Stimulated activated CD4-positive, alpha-beta T cell treated with anti-CD3 and anti-CD28 coated beads, Interleukin-12 subunit alpha, Interleukin-12 subunit beta, amount 100 ng/mL, for 4 hours (primary cell): Measurements from ENCODE around the gene PHACTR1.
"Not testable (repeated sequence)": the region's sequence is repeated elsewhere in the genome, so short reads cannot be mapped to it uniquely, and the experiment has no call there.

Experiments
- DNase-seq: peaks from one replicate; pipeline ENCODE4 v3.0.0-alpha.2; 2020

The PHACTR1 gene

GRCh38 chr6:13120483-13121482 is 404.2 kb downstream of the PHACTR1 start:
- no peak for DNase-seq

GRCh38 chr6:13124131-13124530 is 407.6 kb downstream of the PHACTR1 start:
- DNase-seq = no peak

GRCh38 chr6:13125841-13126240 is 409.3 kb downstream of the PHACTR1 start:
- no peak for DNase-seq

GRCh38 chr6:13131935-13132661 is 415.5 kb downstream of the PHACTR1 start:
- DNase-seq = no peak

- not testable (repeated sequence) for DNase-seq
Measured at GRCh38 chr6:13133894-13134293, 417.3 kb downstream of the PHACTR1 start.

GRCh38 chr6:13135152-13135551 is 418.6 kb downstream of the PHACTR1 start:
- DNase-seq = no peak

GRCh38 chr6:13139119-13139518 is 422.6 kb downstream of the PHACTR1 start:
- DNase-seq = no peak

GRCh38 chr6:13140980-13141379 is 424.4 kb downstream of the PHACTR1 start:
- DNase-seq = no peak

GRCh38 chr6:13141387-13141786 is 424.8 kb downstream of the PHACTR1 start:
- no peak for DNase-seq

GRCh38 chr6:13142611-13143010 is 426.0 kb downstream of the PHACTR1 start:
- DNase-seq = no peak

GRCh38 chr6:13146442-13146841 is 429.9 kb downstream of the PHACTR1 start:
- no peak for DNase-seq

GRCh38 chr6:13147376-13147775 is 430.8 kb downstream of the PHACTR1 start:
- DNase-seq = no peak

GRCh38 chr6:13147782-13148181 is 431.2 kb downstream of the PHACTR1 start:
- DNase-seq = no peak

- DNase-seq = no peak
Measured at GRCh38 chr6:13152764-13153163, 436.2 kb downstream of the PHACTR1 start.

- DNase-seq = no peak
Measured at GRCh38 chr6:13156381-13156780, 439.8 kb downstream of the PHACTR1 start.

- DNase-seq = no peak
Measured at GRCh38 chr6:13157293-13157692, 440.7 kb downstream of the PHACTR1 start.

GRCh38 chr6:13159300-13159699 is 442.7 kb downstream of the PHACTR1 start:
- DNase-seq = no peak

GRCh38 chr6:13159822-13160221 is 443.3 kb downstream of the PHACTR1 start:
- DNase-seq = not testable (repeated sequence)

GRCh38 chr6:13163161-13163944 is 446.8 kb downstream of the PHACTR1 start:
- no peak for DNase-seq

GRCh38 chr6:13164291-13164690 is 447.7 kb downstream of the PHACTR1 start:
- DNase-seq = no peak

GRCh38 chr6:13165502-13166172 is 449.1 kb downstream of the PHACTR1 start:
- no peak for DNase-seq

- no peak for DNase-seq
Measured at GRCh38 chr6:13166269-13166668, 449.7 kb downstream of the PHACTR1 start.
